ENCODE measurements around the gene PRAMEF11. TPM values are rescaled to one million over a fixed set of nuclear protein-coding genes. Genes with fewer than 3 reads are reported as not detected.

The PRAMEF11 gene
- not detected in 2 replicates for total RNA-seq

DNA sequence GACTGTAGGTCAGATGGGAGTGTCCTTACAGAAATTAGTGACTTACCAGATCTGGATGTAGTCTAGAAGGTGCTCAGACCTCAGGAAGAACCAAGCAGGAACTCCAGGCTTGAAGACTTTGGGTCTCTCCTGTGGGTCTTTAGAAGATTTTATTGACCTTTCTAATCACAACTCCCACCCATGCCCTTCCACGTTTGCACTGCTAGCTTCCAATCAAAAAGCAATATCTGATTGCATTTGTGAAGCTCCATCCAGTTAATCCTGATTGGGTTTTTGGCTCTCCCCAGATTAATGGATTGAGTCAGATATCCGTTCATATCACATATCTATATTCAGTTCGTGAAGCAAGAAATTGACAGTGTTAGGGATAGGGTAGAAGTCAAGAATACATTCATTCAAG is at the start of gene PRAMEF11:
PRAMEF11 (minus strand) TSS at position 101 of the 400 bp plus-strand sequence. CDS start 2,621 bp downstream, outside the sequence.

GRCh38 chr1:12856786-12857185 is 25.6 kb upstream of the PRAMEF11 start, which contains the start of gene PRAMEF2:
TSS of gene PRAMEF2 (plus strand) at chr1:12857086. CDS start at chr1:12859010, 1,924 bp downstream.

DNA sequence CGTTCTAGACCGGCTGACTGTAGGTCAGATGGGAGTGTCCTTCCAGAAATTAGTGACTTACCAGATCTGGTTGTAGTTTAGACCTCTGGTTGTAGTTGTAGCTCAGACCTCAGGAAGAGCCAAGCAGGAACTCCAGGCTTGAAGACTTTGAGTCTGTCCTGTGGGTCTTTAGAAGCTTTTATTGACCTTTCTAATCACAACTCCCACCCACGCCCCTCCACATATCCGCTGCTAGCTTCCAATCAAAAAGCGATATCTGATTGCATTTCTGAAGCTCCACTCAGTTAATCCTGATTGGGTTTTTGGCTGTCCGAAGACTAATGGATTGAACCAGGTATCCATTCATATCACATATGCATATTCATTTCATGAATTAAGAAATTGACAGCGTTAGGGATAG is 17.4 kb upstream of the PRAMEF11 start, which contains the start of gene HNRNPCL1:
HNRNPCL1 (minus strand) TSS at position 101 of the 400 bp plus-strand sequence. CDS start 431 bp downstream, outside the sequence.

DNA sequence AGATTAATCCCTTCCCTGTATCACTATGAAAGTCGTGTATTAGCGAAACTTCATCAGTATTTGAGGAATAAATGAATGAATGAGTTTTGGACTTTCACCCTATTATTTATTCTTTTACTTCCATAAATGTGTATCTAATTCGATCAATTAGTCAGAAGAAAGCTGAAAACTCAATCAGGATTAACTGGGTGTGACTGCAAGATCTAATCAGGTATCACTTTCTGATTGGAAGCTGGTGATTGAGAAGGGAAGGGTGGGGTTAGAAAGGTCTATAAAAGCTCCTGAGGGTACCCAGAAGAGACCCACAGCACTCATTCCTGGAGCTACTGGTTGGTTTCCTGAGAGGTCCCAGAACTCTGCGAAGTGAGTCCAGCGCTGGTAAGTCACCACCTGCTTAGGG is 40.1 kb downstream of the PRAMEF11 start, which contains the start of gene PRAMEF1:
PRAMEF1 (plus strand) TSS at position 301 of the 400 bp plus-strand sequence. CDS start 1,831 bp downstream, outside the sequence.

Other genes with a start within 250 kb of the PRAMEF11 start
- 65.2 and 126 TPM in 2 replicates for gene DHRS3, start 213.2 kb downstream of the PRAMEF11 start, total RNA-seq
- not detected in 2 replicates for gene AADACL4, start 187.3 kb downstream of the PRAMEF11 start, total RNA-seq
- not detected in 2 replicates for gene AADACL3, start 115.3 kb downstream of the PRAMEF11 start, total RNA-seq
- gene CFAP107, start 85.2 kb downstream of the PRAMEF11 start, total RNA-seq, result not detected in 2 replicates
- gene PRAMEF12, start 57.7 kb downstream of the PRAMEF11 start, total RNA-seq, result not detected in 2 replicates
- not detected in 2 replicates for gene PRAMEF1, start 40.0 kb downstream of the PRAMEF11 start, total RNA-seq
- gene HNRNPCL1, start 17.3 kb upstream of the PRAMEF11 start, total RNA-seq, result not detected in 2 replicates
- not detected in 2 replicates for gene PRAMEF2, start 25.7 kb upstream of the PRAMEF11 start, total RNA-seq
- not detected in 2 replicates for gene PRAMEF4, start 54.8 kb upstream of the PRAMEF11 start, total RNA-seq
- not detected in 2 replicates for gene PRAMEF10, start 66.9 kb upstream of the PRAMEF11 start, total RNA-seq
- not detected in 2 replicates for gene PRAMEF7, start 85.2 kb upstream of the PRAMEF11 start, total RNA-seq
- not detected in 2 replicates for gene PRAMEF6, start 116.2 kb upstream of the PRAMEF11 start, total RNA-seq
- gene PRAMEF27, start 225.2 kb upstream of the PRAMEF11 start, total RNA-seq, result not detected in 2 replicates
- gene HNRNPCL3, start 229.4 kb upstream of the PRAMEF11 start, total RNA-seq, result not detected in 2 replicates
- gene PRAMEF25, start 239.4 kb upstream of the PRAMEF11 start, total RNA-seq, result not detected in 2 replicates

Data from vein endothelial cell (primary cell).